Measurements from ENCODE around the gene LSM14B. TPM values are rescaled to one million over a fixed set of nuclear protein-coding genes. Genes with fewer than 3 reads are reported as not detected.
"Not testable (repeated sequence)": the region's sequence is repeated elsewhere in the genome, so short reads cannot be mapped to it uniquely, and the experiment has no call there.

The LSM14B gene
- total RNA-seq: 67.8 and 68.7 TPM in 2 replicates
- long read RNA-seq, partial matches to known transcripts: 0 of 2 reads
- long read RNA-seq, other reads (novel, unspliced or antisense): 2 of 2 reads

DNA sequence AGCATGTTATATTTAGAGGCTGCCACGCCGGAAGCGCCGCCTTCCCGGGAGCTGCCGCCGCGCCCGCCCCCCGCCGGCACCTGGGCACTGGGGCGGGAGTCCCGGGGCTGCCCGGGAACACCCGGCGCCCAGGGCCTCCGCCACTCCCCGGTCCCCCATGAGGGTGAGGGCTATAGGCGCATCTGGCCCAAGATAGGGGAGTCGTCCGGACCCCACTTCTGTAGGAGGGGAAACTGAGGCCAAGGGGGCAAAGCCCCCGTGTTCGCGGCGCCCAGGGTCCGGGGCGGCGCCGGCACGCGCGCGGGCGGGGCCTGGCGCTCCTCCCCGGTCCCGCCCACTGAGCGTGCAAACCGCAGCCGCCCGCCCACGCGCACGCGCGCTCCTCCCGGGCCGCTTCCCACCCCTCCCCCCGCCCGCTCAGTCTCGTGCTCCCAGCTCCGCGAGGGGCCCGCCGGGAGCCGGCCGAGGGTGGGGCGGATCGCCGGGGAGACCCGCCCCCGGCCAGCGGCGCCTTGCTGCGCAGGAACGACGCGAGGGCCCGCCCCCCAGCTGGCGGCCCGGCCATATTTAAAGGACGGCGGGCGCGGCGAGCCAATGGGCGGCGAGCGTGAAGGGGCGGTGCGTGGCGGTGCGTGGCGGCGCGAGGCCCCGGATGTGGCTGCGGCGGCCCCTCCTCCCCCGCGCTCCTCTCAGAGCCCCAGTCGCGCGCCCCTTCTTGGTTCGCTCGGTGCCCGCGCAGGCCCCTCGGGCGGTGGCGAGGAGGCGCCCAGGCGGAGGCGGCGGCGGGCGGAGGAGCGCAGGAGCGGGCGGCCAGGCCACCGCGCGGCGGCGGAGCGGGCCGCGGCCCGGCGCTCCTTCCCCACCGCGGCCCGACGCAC, at the start of gene LSM14B:
LSM14B (plus strand) TSS at position 700 of the 878 bp plus-strand sequence. CDS start 192 bp downstream, outside the sequence.
- peak within 1 kb of the TSS; percentile 96 for H3K27ac Mint-ChIP-seq (ENCODE audit: unreplicated experiment)
- H3K36me3 Mint-ChIP-seq (ENCODE audit: unreplicated experiment): peaks cover 10% of the 10 kb centered on the region
- H3K9me3 Mint-ChIP-seq (ENCODE audit: unreplicated experiment): no peaks in the 10 kb centered on the region
- H3K4me1 Mint-ChIP-seq (ENCODE audit: unreplicated experiment): peaks cover 25% of the 10 kb centered on the region
- TF ChIP-seq CTCF (IDR thresholded peaks at IDR 0.05): no peak
- peaks cover 20% of the 10 kb centered on the region for H3K27me3 Mint-ChIP-seq (ENCODE audit: unreplicated experiment)
- DNase-seq (ENCODE audit: extremely low spot score, unreplicated experiment): peak; percentile 100
- H3K4me3 Mint-ChIP-seq (ENCODE audit: unreplicated experiment): peak within 1 kb of the TSS; percentile 84

- TF ChIP-seq CTCF (IDR thresholded peaks at IDR 0.05): no peak
- peaks cover 21% of the 10 kb centered on the region for H3K9me3 Mint-ChIP-seq (ENCODE audit: unreplicated experiment)
Measured at GRCh38 chr20:62073323-62073722, 49.0 kb upstream of the LSM14B start.

GRCh38 chr20:62079166-62079565, 43.1 kb upstream of the LSM14B start:
- TF ChIP-seq CTCF (IDR thresholded peaks at IDR 0.05): no peak
- Mint-ChIP-seq H3K9me3 (ENCODE audit: unreplicated experiment) (peaks cover 10% of the 10 kb centered on the region), H3K36me3 (ENCODE audit: unreplicated experiment) (peaks cover 2% of the 10 kb centered on the region), H3K4me1 (ENCODE audit: unreplicated experiment) (no peaks in the 10 kb centered on the region), H3K4me3 (ENCODE audit: unreplicated experiment) (no peak overlapping the region), H3K27ac (ENCODE audit: unreplicated experiment) (no peak overlapping the region), H3K27me3 (ENCODE audit: unreplicated experiment) (peaks cover 6% of the 10 kb centered on the region)
- DNase-seq (ENCODE audit: extremely low spot score, unreplicated experiment): no peak

More at GRCh38 chr20:62073323-62073722, 49.0 kb upstream of the LSM14B start:
- Mint-ChIP-seq H3K36me3 (ENCODE audit: unreplicated experiment) (peaks cover 2% of the 10 kb centered on the region), H3K4me3 (ENCODE audit: unreplicated experiment) (no peak overlapping the region), H3K27me3 (ENCODE audit: unreplicated experiment) (peaks cover 7% of the 10 kb centered on the region), H3K4me1 (ENCODE audit: unreplicated experiment) (no peaks in the 10 kb centered on the region), H3K27ac (ENCODE audit: unreplicated experiment) (no peak overlapping the region)
- no peak for DNase-seq (ENCODE audit: extremely low spot score, unreplicated experiment)

- Mint-ChIP-seq H3K27me3 (ENCODE audit: unreplicated experiment) (peaks cover 9% of the 10 kb centered on the region), H3K9me3 (ENCODE audit: unreplicated experiment) (peaks cover 3% of the 10 kb centered on the region), H3K4me3 (ENCODE audit: unreplicated experiment) (no peak overlapping the region), H3K36me3 (ENCODE audit: unreplicated experiment) (no peaks in the 10 kb centered on the region), H3K4me1 (ENCODE audit: unreplicated experiment) (no peaks in the 10 kb centered on the region), H3K27ac (ENCODE audit: unreplicated experiment) (no peak overlapping the region)
- TF ChIP-seq CTCF (IDR thresholded peaks at IDR 0.05): no peak
- no peak for DNase-seq (ENCODE audit: extremely low spot score, unreplicated experiment)
Measured at GRCh38 chr20:62080249-62080990, 41.9 kb upstream of the LSM14B start.

- no peak overlapping the region for H3K4me3 Mint-ChIP-seq (ENCODE audit: unreplicated experiment)
- H3K27me3 Mint-ChIP-seq (ENCODE audit: unreplicated experiment): peaks cover 9% of the 10 kb centered on the region
- no peak for DNase-seq (ENCODE audit: extremely low spot score, unreplicated experiment)
- H3K9me3 Mint-ChIP-seq (ENCODE audit: unreplicated experiment): no peaks in the 10 kb centered on the region
- no peaks in the 10 kb centered on the region for H3K36me3 Mint-ChIP-seq (ENCODE audit: unreplicated experiment)
- no peaks in the 10 kb centered on the region for H3K4me1 Mint-ChIP-seq (ENCODE audit: unreplicated experiment)
- TF ChIP-seq CTCF (IDR thresholded peaks at IDR 0.05): no peak
- H3K27ac Mint-ChIP-seq (ENCODE audit: unreplicated experiment): no peak overlapping the region
Measured at GRCh38 chr20:62083312-62083711, 39.0 kb upstream of the LSM14B start.

DNA sequence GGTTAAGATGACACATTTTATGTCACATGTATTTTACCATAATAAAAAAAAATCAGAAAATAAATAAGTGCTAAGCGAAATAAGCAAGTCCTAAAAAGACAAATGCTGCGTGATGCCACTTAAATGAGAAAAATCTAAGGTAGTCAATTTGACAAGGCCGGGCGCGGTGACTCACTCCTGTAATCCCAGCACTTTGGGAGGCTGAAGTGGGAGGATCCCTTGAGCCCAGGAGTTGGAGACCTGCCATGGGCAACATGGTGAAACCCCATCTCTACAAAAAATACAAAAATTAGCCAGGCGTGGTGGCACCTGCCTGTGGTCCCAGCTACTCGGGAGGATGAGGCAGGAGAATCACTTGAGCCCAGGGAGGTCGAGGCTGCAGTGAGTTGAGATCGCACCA, 38.1 kb upstream of the LSM14B start:
- not testable (repeated sequence) for H3K4me1 Mint-ChIP-seq (ENCODE audit: unreplicated experiment); H3K4me3 Mint-ChIP-seq (ENCODE audit: unreplicated experiment); DNase-seq (ENCODE audit: extremely low spot score, unreplicated experiment); H3K27ac Mint-ChIP-seq (ENCODE audit: unreplicated experiment); H3K36me3 Mint-ChIP-seq (ENCODE audit: unreplicated experiment); H3K9me3 Mint-ChIP-seq (ENCODE audit: unreplicated experiment); H3K27me3 Mint-ChIP-seq (ENCODE audit: unreplicated experiment)
